ENCODE results near the gene NAT9. TPM values are rescaled to one million over a fixed set of nuclear protein-coding genes. Genes with fewer than 3 reads are reported as not detected.

NAT9 gene
- total RNA-seq, 3 donors from 2014 or later = 35.8 to 40.6 (median 39.8) TPM

GRCh38 chr17:74786431-74787055, 10.4 kb upstream of the NAT9 start:
- intact Hi-C loops (cut with DNase I, micrococcal nuclease) = no loop called here
- ATAC-seq (no peak), DNase-seq (no peak)
- no peaks in the 10 kb centered on the region for H3K9me3 ChIP-seq
- H3K4me1 ChIP-seq (ENCODE audit: low read depth) = no peaks in the 10 kb centered on the region
- no peak overlapping the region for H3K4me3 ChIP-seq
- no peaks in the 10 kb centered on the region for H3K36me3 ChIP-seq (ENCODE audit: low read depth)
- TF ChIP-seq CTCF (IDR thresholded peaks at IDR 0.05) = no peak

- intact Hi-C loops (cut with DNase I, micrococcal nuclease) = no loop called here
- DNase-seq = no peak
- Histone ChIP-seq H3K36me3 (ENCODE audit: low read depth) (no peaks in the 10 kb centered on the region), H3K4me3 (no peak overlapping the region), H3K4me1 (ENCODE audit: low read depth) (no peaks in the 10 kb centered on the region), H3K9me3 (no peaks in the 10 kb centered on the region)
- ATAC-seq = no peak
- TF ChIP-seq CTCF (IDR thresholded peaks at IDR 0.05) = no peak
Observed at GRCh38 chr17:74785981-74786360, 9.8 kb upstream of the NAT9 start.

GRCh38 chr17:74785096-74785980, 9.2 kb upstream of the NAT9 start:
- Histone ChIP-seq H3K36me3 (ENCODE audit: low read depth) (no peaks in the 10 kb centered on the region), H3K4me3 (no peak overlapping the region), H3K9me3 (no peaks in the 10 kb centered on the region), H3K4me1 (ENCODE audit: low read depth) (no peaks in the 10 kb centered on the region)
- intact Hi-C loops (cut with DNase I, micrococcal nuclease) = no loop called here
- DNase-seq (no peak), ATAC-seq (no peak)
- TF ChIP-seq CTCF (IDR thresholded peaks at IDR 0.05) = no peak

- DNase-seq (no peak), ATAC-seq (no peak)
- TF ChIP-seq CTCF (IDR thresholded peaks at IDR 0.05) = no peak
- Histone ChIP-seq H3K4me3 (no peak overlapping the region), H3K4me1 (ENCODE audit: low read depth) (no peaks in the 10 kb centered on the region), H3K36me3 (ENCODE audit: low read depth) (no peaks in the 10 kb centered on the region), H3K9me3 (no peaks in the 10 kb centered on the region)
- intact Hi-C loops (cut with DNase I, micrococcal nuclease) = no loop called here
Observed at GRCh38 chr17:74784125-74784810, 8.1 kb upstream of the NAT9 start.

GRCh38 chr17:74782571-74782970, 6.4 kb upstream of the NAT9 start:
- intact Hi-C loops (cut with DNase I, micrococcal nuclease) = no loop called here
- Histone ChIP-seq H3K36me3 (ENCODE audit: low read depth) (no peaks in the 10 kb centered on the region), H3K4me3 (no peak overlapping the region), H3K9me3 (no peaks in the 10 kb centered on the region), H3K4me1 (ENCODE audit: low read depth) (peaks cover 1% of the 10 kb centered on the region)
- ATAC-seq = no peak
- DNase-seq = no peak
- TF ChIP-seq CTCF (IDR thresholded peaks at IDR 0.05) = no peak

All from mucosa of descending colon (tissue), 3 donors.